Left ventricle myocardium inferior (tissue), 1 donor: ENCODE measurements around the gene NHERF2. TPM values are rescaled to one million over a fixed set of nuclear protein-coding genes. Genes with fewer than 3 reads are reported as not detected.

Source experiments
- DNase-seq: peaks from one replicate; pipeline ENCODE4 v3.0.0-alpha.2; 2020
- H3K27ac ChIP-seq: fragments of 200-600 bp; replicated peaks from 2 replicates; pipeline ENCODE4 v1.8.0; 2021
- H3K27me3 ChIP-seq: fragments of 200-600 bp; 2 replicates; pipeline ENCODE4 v1.8.0; 2021; ENCODE audit warnings: low read depth
- H3K36me3 ChIP-seq: fragments of 200-600 bp; 2 replicates; pipeline ENCODE4 v1.8.0; 2021
- H3K4me1 ChIP-seq: fragments of 200-600 bp; 2 replicates; pipeline ENCODE4 v1.8.0; 2021
- H3K4me3 ChIP-seq: fragments of 200-600 bp; 2 replicates; pipeline ENCODE4 v1.8.0; 2021; ENCODE audit warnings: mild to moderate bottlenecking, moderate library complexity
- H3K9me3 ChIP-seq: fragments of 200-600 bp; replicated peaks from 2 replicates; pipeline ENCODE4 v1.8.0; 2021
- CTCF ChIP-seq: fragments of 200-600 bp; IDR thresholded peaks from 2 replicates; pipeline ENCODE4 v1.8.0; 2021; ENCODE audit warnings: antibody characterized with exemption, mild to moderate bottlenecking, borderline replicate concordance
- intact Hi-C: fragments of 100-400 bp; cut with micrococcal nuclease; formaldehyde crosslinking; loops from one replicate; pipeline ENCODE4 v1.11.0; 2022
- total RNA-seq: library from RNA; stranded (reverse); fragmentation: NEBNext Ultra II Directional; extraction: Animal tissue kit (Norgen Biotek cat#: 25700); gene quantifications from one replicate; pipeline ENCODE4 v1.2.1, GENCODE V29; 2021
- donor health status: DM: no; HTN: yes; CAD: no; lungs with severe emphysema.

The NHERF2 gene
- total RNA-seq, 1 donor from 2014 or later = 221 TPM

GRCh38 chr16:2053897-2054296 is 27.2 kb downstream of the NHERF2 start:
- Histone ChIP-seq H3K27me3 (no peaks in the 10 kb centered on the region), H3K27ac (no peak overlapping the region), H3K36me3 (peaks cover 74% of the 10 kb centered on the region), H3K9me3 (no peaks in the 10 kb centered on the region), H3K4me3 (no peak overlapping the region), H3K4me1 (peaks cover 5% of the 10 kb centered on the region)
- TF ChIP-seq CTCF = no peak
- no peak for DNase-seq
- intact Hi-C loops = no loop called here

- Histone ChIP-seq H3K27ac (no peak overlapping the region), H3K27me3 (no peaks in the 10 kb centered on the region), H3K36me3 (peaks cover 80% of the 10 kb centered on the region), H3K4me3 (no peak overlapping the region), H3K9me3 (no peaks in the 10 kb centered on the region), H3K4me1 (no peaks in the 10 kb centered on the region)
- DNase-seq = no peak
- intact Hi-C loops = no loop called here
- TF ChIP-seq CTCF = no peak
Observed at GRCh38 chr16:2054543-2055245, 28.0 kb downstream of the NHERF2 start.

- intact Hi-C loops = no loop called here
- Histone ChIP-seq H3K4me1 (no peaks in the 10 kb centered on the region), H3K36me3 (peaks cover 84% of the 10 kb centered on the region), H3K9me3 (no peaks in the 10 kb centered on the region), H3K27me3 (no peaks in the 10 kb centered on the region), H3K27ac (no peak overlapping the region), H3K4me3 (no peak overlapping the region)
- TF ChIP-seq CTCF = peak; percentile 39
- no peak for DNase-seq
Observed at GRCh38 chr16:2056077-2056476, 29.4 kb downstream of the NHERF2 start.

DNA sequence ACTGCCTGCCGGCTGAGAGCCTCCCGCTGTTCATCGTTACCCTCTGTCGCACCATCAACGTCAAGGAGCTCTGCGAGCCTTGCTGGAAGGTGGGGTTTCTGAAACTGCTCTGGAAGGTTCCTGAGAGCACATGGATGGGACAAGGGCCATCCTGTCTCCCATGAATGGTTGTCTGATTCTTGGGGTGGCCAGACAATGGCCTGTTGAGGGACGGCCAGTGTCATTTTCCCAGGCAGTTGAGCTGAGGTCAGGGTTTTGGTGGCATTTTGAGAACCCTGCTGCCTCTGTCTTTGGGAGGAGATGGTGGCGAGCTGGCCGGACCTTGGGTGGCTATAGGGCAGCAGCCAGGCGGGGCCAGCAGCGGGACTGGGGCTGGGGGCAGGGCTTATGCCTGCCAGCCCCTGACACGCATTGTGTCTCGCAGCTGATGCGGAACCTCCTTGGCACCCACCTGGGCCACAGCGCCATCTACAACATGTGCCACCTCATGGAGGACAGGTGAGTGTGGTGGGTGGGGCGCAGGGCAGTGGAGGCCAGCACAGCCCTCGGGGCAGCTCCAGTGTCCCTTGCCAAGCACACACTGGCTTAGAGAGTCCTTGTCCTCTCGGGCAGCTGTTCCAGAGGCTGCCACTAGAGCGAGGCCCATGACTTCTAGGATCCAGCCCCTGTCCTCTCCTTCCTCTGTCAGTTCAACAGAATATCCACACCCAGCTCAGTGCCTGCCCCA is 30.1 kb downstream of the NHERF2 start:
- H3K27me3 ChIP-seq = no peaks in the 10 kb centered on the region
- H3K27ac ChIP-seq = no peak overlapping the region
- H3K9me3 ChIP-seq = no peaks in the 10 kb centered on the region
- no peaks in the 10 kb centered on the region for H3K4me1 ChIP-seq
- no peak for DNase-seq
- H3K4me3 ChIP-seq = no peak overlapping the region
- peak; percentile 23 for TF ChIP-seq CTCF
- intact Hi-C loops = no loop called here
- H3K36me3 ChIP-seq = peaks cover 83% of the 10 kb centered on the region

- no peak overlapping the region for H3K4me3 ChIP-seq
- peaks cover 83% of the 10 kb centered on the region for H3K36me3 ChIP-seq
- intact Hi-C loops = no loop called here
- no peak for DNase-seq
- H3K9me3 ChIP-seq = no peaks in the 10 kb centered on the region
- H3K27me3 ChIP-seq = no peaks in the 10 kb centered on the region
- H3K27ac ChIP-seq = no peak overlapping the region
- H3K4me1 ChIP-seq = no peaks in the 10 kb centered on the region
- no peak for TF ChIP-seq CTCF
Observed at GRCh38 chr16:2057438-2057837, 30.7 kb downstream of the NHERF2 start.
